Esophagus muscularis mucosa (tissue), 4 donors: ENCODE measurements around the gene SLITRK1. TPM values are rescaled to one million over a fixed set of nuclear protein-coding genes. Genes with fewer than 3 reads are reported as not detected.

ENCODE experiments used
- DNase-seq: peaks from one replicate; pipeline ENCODE4 v3.0.0-alpha.2; 2017; ENCODE audit errors: extremely low spot score
- H3K27ac ChIP-seq, 4 donors: fragments of 200-600 bp; sonication (generic); replicated peaks in 1 of 4; 1 replicate in 3 of 4; 2 replicates in 1 of 4; pipeline ENCODE4 v1.5.1; 2016 to 2019; ENCODE audit warnings: mild to moderate bottlenecking in 1 of 4
- H3K27me3 ChIP-seq, 4 donors: fragments of 200-600 bp; sonication (generic); one replicate each; pipeline versions ENCODE4 v1.5.1 to v1.6.0; 2016 to 2019
- H3K36me3 ChIP-seq, 4 donors: fragments of 200-600 bp; sonication (generic); one replicate each; pipeline ENCODE4 v1.5.1; 2016 to 2019
- H3K4me1 ChIP-seq, 4 donors: fragments of 200-600 bp; sonication (generic); one replicate each; pipeline ENCODE4 v1.5.1; 2016 to 2019
- H3K4me3 ChIP-seq, 4 donors: fragments of 200-600 bp; sonication (generic); 1 replicate in 2 of 4; 2 replicates in 2 of 4; pipeline ENCODE4 v1.5.1; 2016 to 2019; ENCODE audit warnings: mild to moderate bottlenecking in 4 of 4, moderate library complexity in 1 of 4
- H3K9me3 ChIP-seq, 4 donors: fragments of 200-600 bp; sonication (generic); 1 replicate in 3 of 4; 2 replicates in 1 of 4; pipeline ENCODE4 v1.5.1; 2016 to 2019
- EP300 ChIP-seq: sonication (generic); formaldehyde crosslinking; IDR thresholded peaks from one replicate; pipeline ENCODE4 v1.6.1; 2017; ENCODE audit warnings: antibody characterized with exemption
- POLR2A ChIP-seq: fragments of 450-650 bp; IDR thresholded peaks from one replicate; pipeline ENCODE4 v1.6.1; 2017; ENCODE audit warnings: antibody characterized with exemption, moderate library complexity, mild to moderate bottlenecking, low read depth
- POLR2AphosphoS5 ChIP-seq, 2 donors: sonication (generic); formaldehyde crosslinking; IDR thresholded peaks; one replicate each; pipeline ENCODE4 v1.6.1; 2017; ENCODE audit warnings: antibody characterized with exemption in 2 of 2
- WGBS: methylation state at CpG from one replicate; pipeline ENCODE4 v1.1.5; 2018; 5-methylcytosine and 5-hydroxymethylcytosine counted together
- intact Hi-C: fragments of 100-400 bp; cut with DNase I; formaldehyde crosslinking; loops from one replicate; pipeline ENCODE4 v1.15.1; 2023
- total RNA-seq, 4 donors: library from RNA; depleted of rRNA; stranded (reverse); fragments of >200 nt; gene quantifications; one replicate each; pipeline versions ENCODE4 v1.1.0 to v1.2.1, GENCODE V29; 2016
- TF ChIP-seq, protein P1 (sequence below), 3 experiments: fragments of 200-600 bp in 2 of 3; fragments of 450-650 bp in 1 of 3; sonication (generic) in 2 of 3; IDR thresholded peaks; one replicate each; pipeline ENCODE4 v1.5.1; 2017 to 2019; ENCODE audit warnings: antibody characterized with exemption in 3 of 3, mild to moderate bottlenecking in 2 of 3, moderate library complexity in 1 of 3

SLITRK1 gene
- not detected for total RNA-seq

DNA sequence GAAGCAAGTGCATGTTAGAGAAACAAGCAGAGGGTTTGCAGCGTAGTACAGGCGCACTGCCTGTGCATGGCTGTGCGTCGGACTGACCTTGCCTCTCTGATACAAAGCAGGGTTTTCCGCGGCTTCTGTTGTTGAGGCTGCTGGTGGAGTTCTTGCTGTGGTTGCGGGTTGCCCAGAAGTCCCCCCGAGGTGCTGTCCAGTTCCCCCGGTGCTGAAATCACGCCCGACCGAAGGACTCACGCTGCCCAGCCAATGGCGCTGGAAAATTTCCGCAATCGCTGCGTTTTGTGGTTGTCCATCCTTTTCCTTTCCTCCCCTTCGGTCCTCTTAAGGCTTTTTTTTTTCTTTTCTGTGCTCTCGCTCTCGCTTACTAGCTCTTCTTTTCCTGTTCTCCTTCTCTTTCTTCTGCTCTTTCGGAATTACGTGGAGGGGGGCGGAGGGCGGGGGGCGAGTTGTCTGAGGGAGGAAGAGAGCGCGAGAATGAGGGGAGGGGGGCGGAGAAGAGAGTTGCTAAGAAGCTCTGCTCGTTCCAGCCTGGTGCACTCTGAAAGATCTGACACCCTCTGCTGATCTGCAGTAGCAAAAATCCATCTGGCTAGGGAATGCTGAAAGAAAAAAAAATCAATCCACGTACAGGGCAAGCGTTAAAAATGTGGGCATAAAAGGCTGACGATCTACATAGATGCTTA lies at the start of gene SLITRK1:
Gene SLITRK1, minus strand, starts transcription at position 558 of the 689 bp plus-strand sequence. CDS start 967 bp downstream, outside the sequence.
- H3K36me3 ChIP-seq, result no peaks in the 10 kb centered on the region
- intact Hi-C loops, result no loop called here
- no peak for TF ChIP-seq EP300
- TF ChIP-seq, protein P1, sequence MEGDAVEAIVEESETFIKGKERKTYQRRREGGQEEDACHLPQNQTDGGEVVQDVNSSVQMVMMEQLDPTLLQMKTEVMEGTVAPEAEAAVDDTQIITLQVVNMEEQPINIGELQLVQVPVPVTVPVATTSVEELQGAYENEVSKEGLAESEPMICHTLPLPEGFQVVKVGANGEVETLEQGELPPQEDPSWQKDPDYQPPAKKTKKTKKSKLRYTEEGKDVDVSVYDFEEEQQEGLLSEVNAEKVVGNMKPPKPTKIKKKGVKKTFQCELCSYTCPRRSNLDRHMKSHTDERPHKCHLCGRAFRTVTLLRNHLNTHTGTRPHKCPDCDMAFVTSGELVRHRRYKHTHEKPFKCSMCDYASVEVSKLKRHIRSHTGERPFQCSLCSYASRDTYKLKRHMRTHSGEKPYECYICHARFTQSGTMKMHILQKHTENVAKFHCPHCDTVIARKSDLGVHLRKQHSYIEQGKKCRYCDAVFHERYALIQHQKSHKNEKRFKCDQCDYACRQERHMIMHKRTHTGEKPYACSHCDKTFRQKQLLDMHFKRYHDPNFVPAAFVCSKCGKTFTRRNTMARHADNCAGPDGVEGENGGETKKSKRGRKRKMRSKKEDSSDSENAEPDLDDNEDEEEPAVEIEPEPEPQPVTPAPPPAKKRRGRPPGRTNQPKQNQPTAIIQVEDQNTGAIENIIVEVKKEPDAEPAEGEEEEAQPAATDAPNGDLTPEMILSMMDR (IDR thresholded peaks at IDR 0.05), result no peak
- no peak for TF ChIP-seq POLR2AphosphoS5 (IDR thresholded peaks at IDR 0.05)
- no peak for TF ChIP-seq POLR2A
- no peak within 1 kb of the TSS for H3K27ac ChIP-seq
- 3% methylated on average over 32 of the region's 32 CpGs for WGBS
- H3K27me3 ChIP-seq, result peaks cover 0 to 69% (median 26%) of the 10 kb centered on the region in 4 donors
- peak within 1 kb of the TSS in 2 of 4 donors; percentile 18 to 25 for H3K4me3 ChIP-seq
- H3K9me3 ChIP-seq, result no peaks in the 10 kb centered on the region
- no peak for DNase-seq
- H3K4me1 ChIP-seq, result peaks cover 0 to 37% (median 30%) of the 10 kb centered on the region in 4 donors

- H3K9me3 ChIP-seq, result no peaks in the 10 kb centered on the region
- H3K36me3 ChIP-seq, result no peaks in the 10 kb centered on the region
- TF ChIP-seq POLR2AphosphoS5 (IDR thresholded peaks at IDR 0.05), result no peak
- no peak for TF ChIP-seq POLR2A
- no peak for TF ChIP-seq EP300
- TF ChIP-seq, protein P1 (IDR thresholded peaks at IDR 0.05), result no peak
- H3K27ac ChIP-seq, result no peak overlapping the region
- H3K4me1 ChIP-seq, result no peaks in the 10 kb centered on the region
- no peaks in the 10 kb centered on the region for H3K27me3 ChIP-seq
- DNase-seq, result no peak
- intact Hi-C loops, result no loop called here
- 45% methylated on average over 4 of the region's 4 CpGs for WGBS
- H3K4me3 ChIP-seq, result no peak overlapping the region
Measured at GRCh38 chr13:83929157-83929556, 46.9 kb upstream of the SLITRK1 start.

DNA sequence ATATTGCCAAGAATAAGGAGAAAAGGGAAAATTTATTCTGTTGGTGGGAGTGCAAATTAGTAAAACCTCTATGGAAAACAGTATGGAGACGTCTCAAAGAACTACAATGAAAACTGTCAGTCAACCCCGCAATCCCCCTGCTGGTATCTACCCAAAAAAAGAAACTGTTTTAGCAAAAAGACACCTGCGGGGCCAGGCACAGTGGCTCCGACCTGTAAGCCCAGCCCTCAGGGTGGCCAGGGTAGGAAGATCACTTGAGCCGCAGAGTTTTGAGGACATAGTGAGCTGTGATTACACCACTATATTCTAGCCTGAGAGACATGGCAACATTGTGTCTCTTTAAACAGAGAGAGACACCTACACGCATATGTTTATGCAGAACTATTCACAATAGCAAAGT lies 37.5 kb upstream of the SLITRK1 start:
- Histone ChIP-seq H3K9me3 (no peaks in the 10 kb centered on the region), H3K4me3 (no peak overlapping the region), H3K27me3 (no peaks in the 10 kb centered on the region), H3K36me3 (no peaks in the 10 kb centered on the region), H3K27ac (no peak overlapping the region), H3K4me1 (no peaks in the 10 kb centered on the region)
- TF ChIP-seq EP300 (no peak), POLR2A (no peak), POLR2AphosphoS5 (IDR thresholded peaks at IDR 0.05) (no peak)
- TF ChIP-seq, protein P1 (IDR thresholded peaks at IDR 0.05), result no peak
- DNase-seq, result no peak
- intact Hi-C loops, result no loop called here
- WGBS, result 84% methylated on average over 6 of the region's 6 CpGs

- H3K9me3 ChIP-seq, result no peaks in the 10 kb centered on the region
- no peaks in the 10 kb centered on the region for H3K36me3 ChIP-seq
- TF ChIP-seq POLR2AphosphoS5 (IDR thresholded peaks at IDR 0.05) (no peak), EP300 (no peak), POLR2A (no peak)
- TF ChIP-seq, protein P1 (IDR thresholded peaks at IDR 0.05), result no peak
- no peak overlapping the region for H3K4me3 ChIP-seq
- H3K27me3 ChIP-seq, result no peaks in the 10 kb centered on the region
- intact Hi-C loops, result no loop called here
- no peaks in the 10 kb centered on the region for H3K4me1 ChIP-seq
- H3K27ac ChIP-seq, result no peak overlapping the region
- WGBS, result 69% methylated on average over 4 of the region's 4 CpGs
- DNase-seq, result no peak
Measured at GRCh38 chr13:83914368-83914767, 32.1 kb upstream of the SLITRK1 start.
